ENCODE data around the gene FADS1.

GRCh38 chr11:61817471-61818202 lies 834 bp upstream of the FADS1 start:
- TF ChIP-seq SUZ12 (IDR thresholded peaks at IDR 0.05; ENCODE audit: extremely low read depth, insufficient read depth, insufficient read length) (no peak), ZNF274 (IDR thresholded peaks at IDR 0.05; ENCODE audit: low read depth, low read length) (no peak)
